Loucy (cell line): ENCODE measurements around the gene C4A.

Experiments
- EZH2phosphoT487 ChIP-seq: fragments of 200-600 bp; IDR thresholded peaks from 2 replicates; pipeline ENCODE4 v1.6.1; 2018; ENCODE audit warnings: antibody characterized with exemption, mild to moderate bottlenecking, moderate library complexity, borderline replicate concordance
- TF ChIP-seq, protein P1 (sequence below): fragments of 200-600 bp; sonication (generic); conservative IDR thresholded peaks from 2 replicates; pipeline ENCODE4 v1.5.1; 2014; ENCODE audit warnings: mild to moderate bottlenecking, antibody characterized with exemption, low read length

DNA sequence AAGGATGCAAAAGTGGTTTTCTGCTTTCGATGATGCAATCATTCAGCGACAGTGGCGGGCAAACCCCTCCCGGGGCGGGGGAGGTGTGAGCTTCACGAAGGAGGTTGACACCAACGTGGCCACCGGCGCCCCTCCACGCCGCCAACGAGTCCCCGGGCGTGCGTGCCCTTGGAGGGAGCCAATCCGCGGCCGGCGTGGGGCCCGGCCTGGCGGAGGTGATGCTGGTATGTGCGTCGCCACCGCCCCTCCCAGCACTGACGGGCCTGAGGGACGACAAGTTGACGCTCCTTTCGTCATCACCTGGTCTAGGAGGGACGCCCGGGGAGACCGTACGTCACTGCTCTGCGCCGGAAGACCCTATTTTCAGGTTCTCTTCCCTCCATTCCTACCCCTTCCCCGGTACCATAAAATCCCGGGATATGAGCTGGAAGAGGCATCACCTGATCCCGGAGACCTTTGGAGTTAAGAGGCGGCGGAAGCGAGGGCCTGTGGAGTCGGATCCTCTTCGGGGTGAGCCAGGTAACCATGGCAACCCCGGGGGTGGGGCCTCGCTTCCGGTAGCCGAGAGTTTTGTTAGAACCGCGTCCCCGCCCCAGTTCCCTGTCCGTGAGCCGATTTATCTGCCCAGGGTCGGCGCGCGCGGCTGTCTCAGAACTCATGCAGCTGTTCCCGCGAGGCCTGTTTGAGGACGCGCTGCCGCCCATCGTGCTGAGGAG lies 9.7 kb upstream of the C4A start, which contains the start of gene DXO:
- TF ChIP-seq, protein P1, sequence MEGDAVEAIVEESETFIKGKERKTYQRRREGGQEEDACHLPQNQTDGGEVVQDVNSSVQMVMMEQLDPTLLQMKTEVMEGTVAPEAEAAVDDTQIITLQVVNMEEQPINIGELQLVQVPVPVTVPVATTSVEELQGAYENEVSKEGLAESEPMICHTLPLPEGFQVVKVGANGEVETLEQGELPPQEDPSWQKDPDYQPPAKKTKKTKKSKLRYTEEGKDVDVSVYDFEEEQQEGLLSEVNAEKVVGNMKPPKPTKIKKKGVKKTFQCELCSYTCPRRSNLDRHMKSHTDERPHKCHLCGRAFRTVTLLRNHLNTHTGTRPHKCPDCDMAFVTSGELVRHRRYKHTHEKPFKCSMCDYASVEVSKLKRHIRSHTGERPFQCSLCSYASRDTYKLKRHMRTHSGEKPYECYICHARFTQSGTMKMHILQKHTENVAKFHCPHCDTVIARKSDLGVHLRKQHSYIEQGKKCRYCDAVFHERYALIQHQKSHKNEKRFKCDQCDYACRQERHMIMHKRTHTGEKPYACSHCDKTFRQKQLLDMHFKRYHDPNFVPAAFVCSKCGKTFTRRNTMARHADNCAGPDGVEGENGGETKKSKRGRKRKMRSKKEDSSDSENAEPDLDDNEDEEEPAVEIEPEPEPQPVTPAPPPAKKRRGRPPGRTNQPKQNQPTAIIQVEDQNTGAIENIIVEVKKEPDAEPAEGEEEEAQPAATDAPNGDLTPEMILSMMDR: no peak
- TF ChIP-seq EZH2phosphoT487: no peak
